Measurements from ENCODE around the gene ACTG1.

DNA sequence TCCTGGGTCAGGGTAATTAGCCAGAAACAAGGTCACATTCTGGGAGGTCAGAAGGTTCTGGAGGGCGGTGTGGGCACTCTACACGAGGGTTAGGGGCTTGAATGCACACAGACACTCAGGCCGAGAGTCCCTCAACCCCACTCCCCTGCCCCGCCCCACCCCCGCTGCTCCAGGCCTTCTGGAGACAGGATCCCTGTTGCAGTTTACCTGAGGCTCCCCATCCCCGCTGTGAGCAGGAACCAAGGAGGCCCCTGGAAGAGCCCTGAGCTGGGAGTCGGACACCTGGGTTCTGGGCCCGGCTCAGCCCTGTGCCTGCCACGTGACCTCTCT is 4.4 kb upstream of the ACTG1 start:
- no peak for TF ChIP-seq SPI1 (IDR thresholded peaks at IDR 0.05; ENCODE audit: low read depth, low read length)
- TF ChIP-seq POLR2AphosphoS5 (IDR thresholded peaks at IDR 0.05; ENCODE audit: low read depth, low read length) = no peak
- no peak for TF ChIP-seq POLR2A (IDR thresholded peaks at IDR 0.05; ENCODE audit: low read depth, low read length)
- TF ChIP-seq TAF1 (IDR thresholded peaks at IDR 0.05; ENCODE audit: low read depth, low read length) = no peak
- no peak for TF ChIP-seq POU2F2 (IDR thresholded peaks at IDR 0.05; ENCODE audit: low read depth, low read length)
- TF ChIP-seq PAX5 (IDR thresholded peaks at IDR 0.05; ENCODE audit: insufficient read depth, low read length, severe bottlenecking) = no peak
